Spleen (tissue), 7 donors: ENCODE data around the gene EHBP1L1.

Source experiments
- CTCF ChIP-seq, 11 experiments: fragments of 200-600 bp in 7 of 11; fragments of 450-650 bp in 4 of 11; sonication (generic) in 4 of 11; IDR thresholded peaks in 8 of 11; conservative IDR thresholded peaks in 3 of 11; 1 replicate in 7 of 11; 2 replicates in 4 of 11; pipeline versions ENCODE4 v1.4.0 to v1.8.0; 2016 to 2021; ENCODE audit warnings: antibody characterized with exemption in 11 of 11, inconsistent platforms in 4 of 11, mild to moderate bottlenecking in 1 of 11
- POLR2AphosphoS5 ChIP-seq, 3 donors: sonication (generic); formaldehyde crosslinking; IDR thresholded peaks; one replicate each; pipeline ENCODE4 v1.5.1; 2017; ENCODE audit warnings: antibody characterized with exemption in 3 of 3
- donor health status: DM: no; HTN: no; CAD: no; lungs with moderate emphysema.
- donor health status: DM: no; HTN: no; CAD: no.
- donor health status: DM: no; HTN: no; CAD: no.

DNA sequence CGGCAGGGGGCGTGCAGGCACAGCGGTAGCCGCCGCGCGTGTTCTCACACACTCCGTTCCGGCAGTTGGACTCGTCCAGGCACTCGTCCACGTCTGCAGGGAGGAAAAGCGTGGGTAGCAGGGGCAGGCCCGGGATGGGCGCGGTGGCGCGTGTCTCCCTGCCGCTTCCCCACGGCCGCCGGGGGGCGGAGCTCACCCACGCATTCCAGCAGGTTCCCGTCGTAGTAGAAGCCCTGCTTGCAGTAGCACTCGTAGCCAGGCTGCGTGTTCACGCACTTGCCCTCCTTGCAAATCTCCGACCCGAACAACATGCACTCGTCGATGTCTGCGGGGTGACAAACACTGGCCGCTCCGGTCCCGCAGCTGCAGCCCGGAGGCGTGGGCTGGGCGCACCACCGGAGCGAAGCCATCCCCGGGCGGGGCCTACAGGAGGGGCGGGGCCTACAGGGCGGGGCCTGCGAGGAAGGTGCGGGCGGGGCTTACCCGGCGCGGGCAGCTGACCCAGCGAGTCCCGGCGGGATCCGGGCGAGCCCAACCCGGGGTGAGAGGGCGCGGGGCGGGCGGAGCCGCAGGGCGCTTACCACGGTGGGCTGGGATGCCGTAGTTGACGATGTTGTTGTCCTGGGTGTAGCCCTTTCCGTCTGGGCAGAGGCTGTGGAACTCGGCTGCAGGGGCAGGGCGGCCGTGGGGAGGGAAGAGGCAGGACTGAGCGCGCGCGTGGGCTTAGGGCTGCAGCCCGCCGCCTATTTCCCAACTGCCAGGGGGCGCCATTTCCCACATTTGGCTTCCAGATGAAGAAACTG lies 35.4 kb upstream of the EHBP1L1 start:
- TF ChIP-seq CTCF (IDR thresholded peaks at IDR 0.05 in 8 of 11, conservative IDR thresholded peaks at IDR 0.05 in 3 of 11) (peak; percentile 82 to 96 (median 90)), POLR2AphosphoS5 (IDR thresholded peaks at IDR 0.05) (peak; percentile 78 to 87 (median 82))
